Measurements from ENCODE around the gene TMEM163.

DNA sequence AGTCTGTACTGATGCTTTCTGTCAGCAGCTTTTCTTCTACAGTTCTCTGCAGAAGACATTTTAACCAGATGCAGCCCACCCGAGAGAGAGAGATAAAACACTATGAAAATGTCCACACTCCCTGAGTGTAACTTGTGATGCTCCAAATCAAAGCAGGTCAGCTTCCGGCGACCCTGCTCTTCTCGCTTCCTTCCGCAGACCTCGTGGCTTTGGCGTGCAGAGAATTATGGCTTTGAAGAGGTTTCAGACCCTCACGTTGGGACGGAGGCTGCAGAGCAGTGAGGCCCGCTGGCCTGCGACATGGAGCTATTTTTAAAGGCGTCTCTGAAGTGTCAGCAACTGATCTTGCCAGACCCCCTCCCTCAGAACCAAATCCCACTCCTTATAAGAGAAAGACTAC is 41.8 kb downstream of the TMEM163 start:
- TF ChIP-seq POLR2A (IDR thresholded peaks at IDR 0.05), result no peak
- TF ChIP-seq, protein P1, sequence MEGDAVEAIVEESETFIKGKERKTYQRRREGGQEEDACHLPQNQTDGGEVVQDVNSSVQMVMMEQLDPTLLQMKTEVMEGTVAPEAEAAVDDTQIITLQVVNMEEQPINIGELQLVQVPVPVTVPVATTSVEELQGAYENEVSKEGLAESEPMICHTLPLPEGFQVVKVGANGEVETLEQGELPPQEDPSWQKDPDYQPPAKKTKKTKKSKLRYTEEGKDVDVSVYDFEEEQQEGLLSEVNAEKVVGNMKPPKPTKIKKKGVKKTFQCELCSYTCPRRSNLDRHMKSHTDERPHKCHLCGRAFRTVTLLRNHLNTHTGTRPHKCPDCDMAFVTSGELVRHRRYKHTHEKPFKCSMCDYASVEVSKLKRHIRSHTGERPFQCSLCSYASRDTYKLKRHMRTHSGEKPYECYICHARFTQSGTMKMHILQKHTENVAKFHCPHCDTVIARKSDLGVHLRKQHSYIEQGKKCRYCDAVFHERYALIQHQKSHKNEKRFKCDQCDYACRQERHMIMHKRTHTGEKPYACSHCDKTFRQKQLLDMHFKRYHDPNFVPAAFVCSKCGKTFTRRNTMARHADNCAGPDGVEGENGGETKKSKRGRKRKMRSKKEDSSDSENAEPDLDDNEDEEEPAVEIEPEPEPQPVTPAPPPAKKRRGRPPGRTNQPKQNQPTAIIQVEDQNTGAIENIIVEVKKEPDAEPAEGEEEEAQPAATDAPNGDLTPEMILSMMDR (IDR thresholded peaks at IDR 0.05), result no peak

All from body of pancreas (tissue), 4 donors.